ENCODE measurements around the gene THRSP. TPM values are rescaled to one million over a fixed set of nuclear protein-coding genes. Genes with fewer than 3 reads are reported as not detected.

Gene THRSP
- total and polyA plus RNA-seq, 2 of the 8 experiments (the other 6 are each of a cell fraction or from before 2014, with no cell fraction given): 0.11 TPM; not detected in 1

DNA sequence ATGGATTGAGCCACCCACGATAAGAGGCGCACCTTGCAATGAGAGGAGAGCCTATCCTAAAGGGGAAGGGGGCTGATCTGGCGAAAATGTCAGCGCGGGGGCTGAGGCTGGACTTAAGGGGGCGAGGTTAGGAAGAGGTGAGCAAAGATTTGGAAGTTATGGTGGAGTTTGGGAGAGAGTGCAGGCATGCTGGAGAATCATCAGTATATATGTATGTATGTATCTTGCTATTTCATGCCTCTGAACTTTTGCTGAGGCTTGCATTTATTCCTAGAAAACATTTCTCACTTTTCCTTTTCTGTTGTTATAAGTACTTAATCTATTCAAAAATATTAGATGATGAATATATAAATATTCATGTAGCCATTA, 17.2 kb upstream of the THRSP start:
- Histone ChIP-seq H3K56ac (replicated peaks; ENCODE audit: insufficient read length, low read depth, low read length) (no peak overlapping the region), H3K4me2 (ENCODE audit: insufficient read depth in 1 of 2, low read depth in 2 of 2, low read length in 2 of 2) (peak overlapping the region; percentile 53 to 68), H4K8ac (ENCODE audit: extremely low read depth, insufficient read depth, low read length) (no peak overlapping the region), H2BK120ac (replicated peaks; ENCODE audit: low read depth, low read length) (no peak overlapping the region), H3K36me3 (ENCODE audit: control insufficient read depth in 2 of 4, insufficient read depth in 4 of 4, low read length in 3 of 4) (no peaks in the 10 kb centered on the region), H3K23ac (ENCODE audit: insufficient read length) (no peak overlapping the region), H4K91ac (replicated peaks; ENCODE audit: insufficient read length, low read length) (peak overlapping the region; percentile 56), H3K14ac (ENCODE audit: insufficient read length) (no peak overlapping the region), H3K79me1 (ENCODE audit: low read depth, low read length) (no peaks in the 10 kb centered on the region), H4K20me1 (replicated peaks in 1 of 2; ENCODE audit: control insufficient read depth in 1 of 2, insufficient read depth in 2 of 2, low read length in 2 of 2) (no peaks in the 10 kb centered on the region), H4K5ac (ENCODE audit: insufficient read length, low read depth, low read length) (no peak overlapping the region), H2AK5ac (ENCODE audit: low read depth, low read length) (no peak overlapping the region), H3K79me2 (ENCODE audit: control insufficient read depth in 1 of 2, insufficient read depth in 2 of 2, low read length in 2 of 2) (no peaks in the 10 kb centered on the region), H3K4ac (replicated peaks; ENCODE audit: insufficient read length, low read depth, low read length) (no peak overlapping the region), H2BK15ac (ENCODE audit: low read length) (no peak overlapping the region), H2BK5ac (ENCODE audit: low read depth, low read length) (no peak overlapping the region), H3K23me2 (ENCODE audit: low read depth, low read length) (peaks cover 2% of the 10 kb centered on the region; the same call in 1 of the 2 replicates), H3K18ac (ENCODE audit: extremely low read depth, low read length) (0 out of 2 replicates have a peak overlapping the region, but pooled peaks have one; percentile 73), H3K9me3 (ENCODE audit: insufficient read depth in 2 of 2, low read depth in 1 of 2, low read length in 1 of 2) (no peaks in the 10 kb centered on the region), H2BK20ac (ENCODE audit: low read length) (no peak overlapping the region), H3K9ac (replicated peaks in 1 of 4; ENCODE audit: extremely low read depth in 1 of 4, low read depth in 3 of 4, low read length in 3 of 4) (no peak overlapping the region; a peak in 1 of 7 replicates), H3K27ac (ENCODE audit: low read depth, low read length) (no peak overlapping the region), H3K4me1 (replicated peaks in 1 of 4; ENCODE audit: control insufficient read depth in 3 of 4, insufficient read depth in 4 of 4, low read length in 3 of 4) (peaks cover 0 to 10% (median 2%) of the 10 kb centered on the region in 4 experiments; a peak in 5 of 7 replicates), H3K27me3 (replicated peaks in 1 of 4; ENCODE audit: control insufficient read depth in 3 of 4, extremely low read depth in 1 of 4, insufficient read depth in 3 of 4, low read length in 3 of 4) (no peaks in the 10 kb centered on the region), H2AFZ (ENCODE audit: low read length) (peak overlapping the region; percentile 88; the same call in 1 of the 2 replicates), H2BK12ac (ENCODE audit: low read depth, low read length) (no peak overlapping the region), H3K4me3 (ENCODE audit: extremely low read depth in 1 of 4, insufficient read depth in 2 of 4, low read depth in 3 of 4, low read length in 4 of 4) (peak overlapping the region in 2 of 4 experiments; percentile 3 to 44; a peak in 1 of 8 replicates)
- DNase-seq (ENCODE audit: low read depth in 1 of 2, low spot score in 2 of 2): no peak
- POLR2A ChIA-PET (ENCODE audit: partially characterized antibody): interaction anchor here (0.6 to 1.8 kb wide), 6 partner anchors 9 to 168 kb away, joined by 3 to 5 read pairs (median 4); partner anchors contain the start of genes INTS4 and NDUFC2
- no peak for FAIRE-seq
- 7% methylated on average over 6 of the region's 6 CpGs; no CpG with 5 or more reads in 1 of the 2 experiments for WGBS, 2 experiments (ENCODE audit: extremely low coverage in 1 of 2, insufficient coverage in 1 of 2, insufficient read length in 1 of 2, insufficient replicate concordance in 2 of 2, low coverage in 1 of 2, low lambda C conversion rate in 2 of 2, missing lambda C conversion rate in 1 of 2)
- CTCF ChIA-PET (ENCODE audit: partially characterized antibody): interaction anchor here (0.6 to 5.9 kb wide), 18 partner anchors 9 to 807 kb away, joined by 3 to 92 read pairs (median 5); partner anchors contain the start of genes INTS4 and NDUFC2
- no peak for TF ChIP-seq ASH2L (IDR thresholded peaks at IDR 0.05; ENCODE audit: low read length)
- no peak for TF ChIP-seq ZNF274 (IDR thresholded peaks at IDR 0.05; ENCODE audit: borderline replicate concordance, extremely low read depth, low read length)
- TF ChIP-seq KDM1A (IDR thresholded peaks at IDR 0.05; ENCODE audit: borderline replicate concordance, low read length): no peak
- no peak for TF ChIP-seq ATF3 (IDR thresholded peaks at IDR 0.05; ENCODE audit: insufficient read depth, low read depth, low read length)
- no peak for TF ChIP-seq POLR2A (IDR thresholded peaks at IDR 0.05; ENCODE audit: control extremely low read depth in 1 of 2, low read depth in 2 of 2, low read length in 2 of 2)
- no peak for TF ChIP-seq JUND (IDR thresholded peaks at IDR 0.05; ENCODE audit: low read length)
- TF ChIP-seq, protein P1, sequence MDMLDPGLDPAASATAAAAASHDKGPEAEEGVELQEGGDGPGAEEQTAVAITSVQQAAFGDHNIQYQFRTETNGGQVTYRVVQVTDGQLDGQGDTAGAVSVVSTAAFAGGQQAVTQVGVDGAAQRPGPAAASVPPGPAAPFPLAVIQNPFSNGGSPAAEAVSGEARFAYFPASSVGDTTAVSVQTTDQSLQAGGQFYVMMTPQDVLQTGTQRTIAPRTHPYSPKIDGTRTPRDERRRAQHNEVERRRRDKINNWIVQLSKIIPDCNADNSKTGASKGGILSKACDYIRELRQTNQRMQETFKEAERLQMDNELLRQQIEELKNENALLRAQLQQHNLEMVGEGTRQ (IDR thresholded peaks at IDR 0.05; ENCODE audit: low read length): no peak
- no peak for TF ChIP-seq MAFK (IDR thresholded peaks at IDR 0.05; ENCODE audit: low read depth, low read length)
